PFSK-1 (cell line): ENCODE measurements around the gene CFP.

Source experiments
- FOXP2 ChIP-seq: optimal IDR thresholded peaks from 2 replicates; pipeline ENCODE3; 2011; ENCODE audit warnings: borderline replicate concordance, control low read depth, inconsistent platforms; ENCODE audit not compliant: insufficient read depth; ENCODE audit errors: extremely low read length, extremely low read depth
- POLR2AphosphoS5 ChIP-seq: IDR thresholded peaks from 2 replicates; pipeline ENCODE4 v1.6.1; 2012; ENCODE audit warnings: low read depth, mild to moderate bottlenecking, control low read depth, low read length, moderate library complexity
- SIN3A ChIP-seq: IDR thresholded peaks from 2 replicates; pipeline ENCODE4 v1.6.1; 2012; ENCODE audit warnings: mild to moderate bottlenecking, low read length, moderate library complexity, borderline replicate concordance; ENCODE audit not compliant: insufficient read depth
- TAF1 ChIP-seq: IDR thresholded peaks from 2 replicates; pipeline ENCODE4 v1.6.1; 2012; ENCODE audit warnings: low read length, control low read depth, borderline replicate concordance; ENCODE audit not compliant: insufficient read depth
- TF ChIP-seq, protein P1 (sequence below), 2 experiments: IDR thresholded peaks; 2 replicates each; pipeline versions ENCODE4 v1.6.1 to v1.8.0; 2011 to 2012; ENCODE audit warnings: low read depth in 2 of 2, low read length in 2 of 2, control low read depth in 1 of 2, inconsistent platforms in 1 of 2, mild to moderate bottlenecking in 1 of 2, moderate library complexity in 1 of 2; ENCODE audit not compliant: insufficient read depth in 1 of 2

The CFP gene

DNA sequence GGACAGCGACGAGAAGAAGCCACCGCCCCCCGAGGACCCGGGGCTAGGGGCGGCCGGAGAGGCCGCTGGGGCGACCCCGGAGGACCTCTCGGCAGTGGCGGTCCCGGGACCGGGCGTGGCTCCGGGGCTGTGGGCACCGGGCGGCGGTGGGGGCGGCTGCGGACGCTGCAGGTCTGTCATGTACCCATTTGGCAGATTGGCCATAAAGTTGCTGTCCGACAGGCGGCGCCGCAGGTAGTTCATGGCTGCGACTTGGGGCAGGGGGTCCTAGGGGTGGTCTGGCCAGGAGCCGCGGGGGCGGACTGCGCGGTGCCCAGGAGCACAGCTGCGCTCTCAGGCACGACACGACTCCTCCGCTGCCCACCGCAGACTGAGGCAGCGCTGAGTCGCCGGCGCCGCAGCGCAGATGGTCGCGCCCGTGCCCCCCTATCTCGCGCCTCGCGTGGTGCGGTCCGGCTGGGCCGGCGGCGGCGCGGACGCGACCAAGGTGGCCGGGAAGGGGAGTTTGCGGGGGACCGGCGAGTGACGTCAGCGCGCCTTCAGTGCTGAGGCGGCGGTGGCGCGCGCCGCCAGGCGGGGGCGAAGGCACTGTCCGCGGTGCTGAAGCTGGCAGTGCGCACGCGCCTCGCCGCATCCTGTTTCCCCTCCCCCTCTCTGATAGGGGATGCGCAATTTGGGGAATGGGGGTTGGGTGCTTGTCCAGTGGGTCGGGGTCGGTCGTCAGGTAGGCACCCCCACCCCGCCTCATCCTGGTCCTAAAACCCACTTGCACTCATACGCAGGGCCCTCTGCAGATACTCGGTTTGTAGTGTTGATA lies 10.0 kb downstream of the CFP start, which contains the start of gene SYN1:
Gene SYN1 (minus strand): TSS at position 372 of the 817 bp plus-strand sequence. CDS start 129 bp downstream, at position 243.
- peak; percentile 79; the same call in 1 of the 2 replicates for TF ChIP-seq SIN3A
- TF ChIP-seq, protein P1, sequence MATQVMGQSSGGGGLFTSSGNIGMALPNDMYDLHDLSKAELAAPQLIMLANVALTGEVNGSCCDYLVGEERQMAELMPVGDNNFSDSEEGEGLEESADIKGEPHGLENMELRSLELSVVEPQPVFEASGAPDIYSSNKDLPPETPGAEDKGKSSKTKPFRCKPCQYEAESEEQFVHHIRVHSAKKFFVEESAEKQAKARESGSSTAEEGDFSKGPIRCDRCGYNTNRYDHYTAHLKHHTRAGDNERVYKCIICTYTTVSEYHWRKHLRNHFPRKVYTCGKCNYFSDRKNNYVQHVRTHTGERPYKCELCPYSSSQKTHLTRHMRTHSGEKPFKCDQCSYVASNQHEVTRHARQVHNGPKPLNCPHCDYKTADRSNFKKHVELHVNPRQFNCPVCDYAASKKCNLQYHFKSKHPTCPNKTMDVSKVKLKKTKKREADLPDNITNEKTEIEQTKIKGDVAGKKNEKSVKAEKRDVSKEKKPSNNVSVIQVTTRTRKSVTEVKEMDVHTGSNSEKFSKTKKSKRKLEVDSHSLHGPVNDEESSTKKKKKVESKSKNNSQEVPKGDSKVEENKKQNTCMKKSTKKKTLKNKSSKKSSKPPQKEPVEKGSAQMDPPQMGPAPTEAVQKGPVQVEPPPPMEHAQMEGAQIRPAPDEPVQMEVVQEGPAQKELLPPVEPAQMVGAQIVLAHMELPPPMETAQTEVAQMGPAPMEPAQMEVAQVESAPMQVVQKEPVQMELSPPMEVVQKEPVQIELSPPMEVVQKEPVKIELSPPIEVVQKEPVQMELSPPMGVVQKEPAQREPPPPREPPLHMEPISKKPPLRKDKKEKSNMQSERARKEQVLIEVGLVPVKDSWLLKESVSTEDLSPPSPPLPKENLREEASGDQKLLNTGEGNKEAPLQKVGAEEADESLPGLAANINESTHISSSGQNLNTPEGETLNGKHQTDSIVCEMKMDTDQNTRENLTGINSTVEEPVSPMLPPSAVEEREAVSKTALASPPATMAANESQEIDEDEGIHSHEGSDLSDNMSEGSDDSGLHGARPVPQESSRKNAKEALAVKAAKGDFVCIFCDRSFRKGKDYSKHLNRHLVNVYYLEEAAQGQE (IDR thresholded peaks at IDR 0.05; ENCODE audit: insufficient read depth in 1 of 2, low read depth in 2 of 2, low read length in 2 of 2), result peak; percentile 96 to 98
- no peak for TF ChIP-seq FOXP2
- TF ChIP-seq TAF1, result 0 out of 2 replicates have a peak, but pooled peaks have one; percentile 42

DNA sequence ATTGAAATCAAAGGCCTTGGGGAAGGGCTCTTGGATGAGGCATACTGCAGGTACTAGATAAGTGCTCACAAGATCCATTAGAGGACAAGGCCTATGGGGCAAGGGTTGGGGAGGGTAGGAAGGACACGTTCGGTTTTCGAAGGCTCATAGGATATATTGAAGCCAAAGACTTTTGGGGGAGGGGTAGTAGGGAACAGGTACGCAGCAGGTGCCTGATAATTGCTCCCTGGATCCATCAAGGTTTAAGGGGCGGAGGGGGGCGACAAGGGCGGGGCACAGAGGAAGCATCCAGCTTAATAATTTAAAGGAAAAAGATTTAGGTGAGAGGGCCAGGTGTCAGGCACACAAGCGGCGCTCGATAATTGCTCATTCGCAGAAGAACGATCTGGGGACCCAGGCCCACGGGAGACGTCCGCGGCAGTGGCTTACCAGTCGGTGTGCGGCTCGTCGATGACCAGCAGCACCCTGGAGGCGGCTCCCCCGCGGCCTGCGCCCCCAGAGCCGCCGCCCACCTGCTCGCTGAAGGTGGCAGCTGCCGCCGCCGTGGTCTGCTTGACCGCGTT lies 10.7 kb downstream of the CFP start:
- TF ChIP-seq FOXP2 (no peak), SIN3A (no peak), POLR2AphosphoS5 (no peak), TAF1 (no peak)
- TF ChIP-seq, protein P1 (IDR thresholded peaks at IDR 0.05; ENCODE audit: insufficient read depth in 1 of 2, low read depth in 2 of 2, low read length in 2 of 2), result no peak

DNA sequence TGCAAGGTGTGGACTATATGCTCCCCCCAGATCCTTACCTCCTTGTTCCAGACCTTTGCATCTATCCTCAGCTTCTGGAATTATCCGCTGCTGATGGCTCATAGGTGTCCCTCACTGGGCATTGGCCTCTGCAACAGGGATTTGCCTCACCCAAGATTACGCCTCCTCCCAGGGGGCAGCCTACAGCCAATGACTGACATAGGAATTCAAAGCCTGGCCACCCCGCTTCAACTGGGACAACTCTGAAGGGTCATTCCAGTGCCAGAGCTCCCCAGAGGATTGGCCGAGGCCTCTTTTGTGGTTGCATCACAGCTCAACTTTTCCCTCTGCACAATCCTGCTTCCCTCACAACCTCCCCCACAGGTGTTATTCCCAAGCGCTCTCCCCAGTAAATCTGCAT lies 15.1 kb downstream of the CFP start:
- TF ChIP-seq SIN3A (no peak), FOXP2 (no peak), TAF1 (no peak), POLR2AphosphoS5 (no peak)
- TF ChIP-seq, protein P1 (IDR thresholded peaks at IDR 0.05; ENCODE audit: insufficient read depth in 1 of 2, low read depth in 2 of 2, low read length in 2 of 2), result no peak

DNA sequence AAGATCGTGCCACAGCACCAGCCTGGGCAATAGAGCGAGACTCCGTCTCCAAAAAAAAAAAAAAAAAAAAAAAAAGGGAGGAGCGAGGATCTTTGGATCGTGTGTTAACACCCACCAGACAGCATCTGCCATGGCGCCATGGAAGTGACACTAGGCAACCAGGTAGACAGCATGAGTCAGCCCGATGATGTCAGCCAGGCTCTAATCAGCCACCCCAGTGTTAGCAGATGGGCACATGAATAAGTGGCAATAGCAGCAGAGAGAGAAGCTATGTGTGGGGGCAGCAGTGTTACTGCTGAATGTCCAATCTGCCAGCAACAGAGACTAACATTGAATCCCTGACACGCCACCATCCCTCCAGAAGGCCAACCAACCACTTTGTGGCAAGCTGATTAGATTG lies 16.6 kb downstream of the CFP start:
- TF ChIP-seq TAF1, result no peak
- no peak for TF ChIP-seq FOXP2
- no peak for TF ChIP-seq SIN3A

DNA sequence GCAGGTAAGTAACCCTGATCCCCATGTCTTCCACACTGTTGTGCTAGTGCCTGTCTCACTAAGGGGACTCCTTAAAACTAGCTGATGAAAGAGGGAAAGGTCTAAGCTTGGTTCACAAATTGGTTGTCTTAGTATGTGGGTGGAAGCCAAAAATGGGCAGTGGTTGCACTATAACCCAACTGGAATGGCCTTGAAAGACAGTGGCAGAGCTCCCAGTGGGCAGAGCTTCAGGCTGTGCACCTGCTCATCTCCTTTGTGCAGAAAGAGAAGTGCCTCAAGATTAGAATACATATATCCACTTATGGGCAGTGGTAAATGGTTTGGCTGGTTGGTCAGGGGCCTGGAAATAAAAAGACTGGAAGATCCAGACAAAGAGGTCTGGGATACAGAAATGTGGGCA lies 17.3 kb downstream of the CFP start:
- no peak for TF ChIP-seq TAF1

DNA sequence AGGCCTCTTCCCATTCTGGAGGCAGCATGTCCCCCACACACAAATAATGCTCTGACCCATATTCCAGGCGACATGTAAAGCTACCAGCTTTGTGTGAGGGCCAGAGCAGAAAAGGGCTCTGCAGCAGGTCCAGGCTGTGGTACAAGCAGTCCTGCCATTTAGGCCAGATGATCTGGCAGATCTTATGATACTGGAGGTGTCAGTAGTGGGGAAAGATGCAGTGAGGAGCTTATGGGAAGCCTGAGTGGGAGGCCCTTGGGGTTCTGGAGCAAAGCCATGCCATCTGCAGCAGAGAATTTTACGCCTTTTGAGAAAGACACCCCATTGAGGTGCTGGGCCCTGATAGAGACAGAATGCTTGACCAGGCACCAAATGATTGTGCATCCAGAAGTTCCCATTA lies 17.8 kb downstream of the CFP start:
- TF ChIP-seq, protein P1 (IDR thresholded peaks at IDR 0.05; ENCODE audit: insufficient read depth in 1 of 2, low read depth in 2 of 2, low read length in 2 of 2), result no peak
- TF ChIP-seq SIN3A (no peak), TAF1 (no peak), FOXP2 (no peak), POLR2AphosphoS5 (no peak)
